IgD-negative memory B cell (primary cell): ENCODE measurements around the gene SPNS2. TPM values are rescaled to one million over a fixed set of nuclear protein-coding genes. Genes with fewer than 3 reads are reported as not detected.

Experiments
- H3K27ac Mint-ChIP-seq, 3 donors: one replicate each; pipeline ENCODE4 v1.8.0; 2020 to 2022; ENCODE audit warnings: mild to moderate bottlenecking in 3 of 3, mixed read lengths in 3 of 3, moderate library complexity in 1 of 3
- H3K27me3 Mint-ChIP-seq: one replicate; pipeline ENCODE4 v1.8.0; 2021; ENCODE audit warnings: mixed read lengths
- H3K36me3 Mint-ChIP-seq: one replicate; pipeline ENCODE4 v1.8.0; 2020; ENCODE audit warnings: mild to moderate bottlenecking, mixed read lengths
- H3K4me1 Mint-ChIP-seq, 3 donors: one replicate each; pipeline ENCODE4 v1.8.0; 2020 to 2022; ENCODE audit warnings: mixed read lengths in 3 of 3, mild to moderate bottlenecking in 1 of 3
- H3K4me3 Mint-ChIP-seq, 4 donors: one replicate each; pipeline ENCODE4 v1.8.0; 2020 to 2022; ENCODE audit warnings: mild to moderate bottlenecking in 4 of 4, mixed read lengths in 4 of 4, moderate library complexity in 3 of 4
- H3K9me3 Mint-ChIP-seq, 3 donors: one replicate each; pipeline ENCODE4 v1.8.0; 2020 to 2021; ENCODE audit warnings: mixed read lengths in 3 of 3, mild to moderate bottlenecking in 1 of 3
- polyA plus RNA-seq: library from polyadenylated mRNA; unstranded; fragments of 300-500 nt; fragmentation: Illumina TruSeq; gene quantifications from one replicate; pipeline ENCODE4 v1.2.3, GENCODE V29; 2021

The SPNS2 gene
- polyA plus RNA-seq, 1 donor from 2014 or later = not detected

DNA sequence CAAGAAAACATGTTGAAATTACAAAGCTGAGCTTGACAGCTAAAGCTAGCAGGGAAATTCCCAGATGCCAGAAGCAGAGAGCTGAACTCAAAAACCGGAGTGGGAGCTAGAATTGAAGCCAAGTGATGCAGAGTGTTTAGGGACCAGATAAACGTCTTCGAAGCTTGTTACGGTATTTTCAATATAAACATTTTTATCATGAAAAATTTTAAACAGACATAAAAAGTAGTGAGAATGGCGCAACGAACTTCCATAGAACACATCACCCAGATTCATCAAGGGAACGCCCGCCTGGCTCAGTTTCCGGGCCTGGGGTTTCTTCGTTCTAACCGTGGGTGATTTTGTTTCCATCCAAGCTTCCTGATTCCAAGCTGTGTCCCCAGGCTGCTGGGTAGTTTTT is 18.1 kb downstream of the SPNS2 start:
- no peaks in the 10 kb centered on the region for H3K27me3 Mint-ChIP-seq
- no peaks in the 10 kb centered on the region for H3K9me3 Mint-ChIP-seq
- H3K36me3 Mint-ChIP-seq = peaks cover 4% of the 10 kb centered on the region
- H3K4me1 Mint-ChIP-seq = peaks cover 5 to 9% (median 6%) of the 10 kb centered on the region in 3 donors
- H3K4me3 Mint-ChIP-seq = no peak overlapping the region
- H3K27ac Mint-ChIP-seq = no peak overlapping the region

DNA sequence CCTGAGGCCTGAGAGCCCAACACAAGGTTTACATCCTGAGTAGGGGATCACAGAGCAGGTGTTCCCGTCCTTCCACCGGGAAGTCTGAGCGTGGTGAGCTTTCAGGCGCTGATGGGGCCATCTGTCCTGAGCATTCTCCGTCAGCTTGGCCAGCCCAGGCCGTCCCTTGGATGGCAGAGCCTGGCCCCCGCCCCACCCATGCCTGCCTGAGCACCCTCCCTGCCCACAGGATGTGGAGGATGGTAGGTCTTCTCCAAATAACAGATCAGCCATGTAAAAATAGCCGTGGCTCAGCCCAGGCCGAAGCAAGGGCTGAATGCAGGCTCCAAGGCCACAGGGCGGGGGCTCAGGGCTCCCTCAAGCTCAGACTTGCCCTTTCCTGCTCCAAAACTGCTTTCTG is 20.2 kb downstream of the SPNS2 start:
- H3K4me1 Mint-ChIP-seq = peaks cover 5 to 16% (median 14%) of the 10 kb centered on the region in 3 donors
- no peaks in the 10 kb centered on the region for H3K9me3 Mint-ChIP-seq
- peaks cover 2% of the 10 kb centered on the region for H3K27me3 Mint-ChIP-seq
- H3K4me3 Mint-ChIP-seq = peak overlapping the region in 3 of 4 donors; percentile 77 to 88 (median 88)
- H3K36me3 Mint-ChIP-seq = no peaks in the 10 kb centered on the region
- H3K27ac Mint-ChIP-seq = peak overlapping the region in 1 of 3 donors; percentile 77

DNA sequence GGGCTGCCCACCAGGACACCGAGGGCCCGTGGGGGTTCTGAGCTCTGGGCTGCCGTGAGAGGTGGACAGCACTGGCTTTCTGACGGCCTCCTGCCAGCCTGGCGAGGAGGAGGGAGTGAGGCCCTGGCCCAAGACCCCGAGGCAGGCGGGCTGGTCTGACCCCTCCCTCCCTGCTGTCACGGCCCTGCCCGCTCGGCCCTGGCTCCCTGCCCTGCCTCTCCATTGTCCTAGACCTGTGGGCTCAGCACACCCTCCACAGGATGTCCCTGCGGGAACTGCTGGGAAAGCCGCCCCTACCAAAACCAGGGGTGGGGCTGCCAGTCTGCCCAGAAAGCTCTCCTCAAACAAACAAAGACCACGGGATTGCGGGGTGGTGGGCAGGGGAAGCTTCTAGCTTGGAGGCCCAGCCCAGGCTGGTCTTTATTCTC is 20.7 kb downstream of the SPNS2 start:
- no peak overlapping the region for H3K27ac Mint-ChIP-seq
- H3K27me3 Mint-ChIP-seq = peaks cover 6% of the 10 kb centered on the region
- no peaks in the 10 kb centered on the region for H3K9me3 Mint-ChIP-seq
- H3K4me1 Mint-ChIP-seq = peaks cover 7 to 19% (median 15%) of the 10 kb centered on the region in 3 donors
- H3K36me3 Mint-ChIP-seq = no peaks in the 10 kb centered on the region
- peak overlapping the region in 1 of 4 donors; percentile 85 for H3K4me3 Mint-ChIP-seq

DNA sequence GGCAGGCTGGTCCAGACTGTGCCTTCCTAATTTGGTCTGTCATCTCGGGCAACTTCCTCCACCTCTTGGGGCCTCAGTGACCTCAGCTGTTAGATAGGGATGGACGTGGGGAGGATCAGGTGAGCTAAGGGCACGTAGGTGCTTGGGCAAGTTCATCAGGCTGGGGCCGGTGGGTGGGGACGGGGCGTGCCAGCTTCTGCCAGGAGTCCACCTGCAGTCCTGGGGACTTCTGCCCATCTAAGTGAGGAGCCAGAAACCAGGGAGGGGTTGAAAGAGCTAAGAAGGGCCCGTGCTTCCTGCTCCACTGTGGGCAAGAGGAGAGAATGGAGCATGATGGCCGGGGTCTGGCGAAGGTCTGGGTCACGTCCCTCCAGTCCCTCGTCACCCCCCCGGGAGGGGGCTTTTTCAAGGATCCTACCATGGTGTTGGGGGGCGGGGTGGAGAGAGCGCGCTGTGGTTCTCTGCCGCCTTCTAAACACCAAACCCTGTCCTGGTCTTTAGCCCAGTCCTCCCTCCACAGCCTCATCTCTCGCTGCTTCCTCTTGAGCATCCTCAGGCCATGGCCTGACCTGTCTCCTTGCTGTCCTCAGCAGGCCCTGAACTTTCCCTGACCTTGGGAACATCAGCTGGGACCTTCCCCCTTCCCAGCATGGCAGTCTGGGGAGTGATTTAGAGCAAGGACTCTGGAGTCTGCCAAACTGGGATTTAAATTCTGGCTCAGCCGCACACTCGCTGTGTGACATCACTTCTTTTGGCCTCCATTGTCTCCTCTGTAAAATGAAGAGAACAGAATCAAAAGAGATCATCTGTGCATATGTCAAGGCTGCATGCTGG is 21.6 kb downstream of the SPNS2 start:
- Mint-ChIP-seq H3K4me1 (peaks cover 7 to 19% (median 15%) of the 10 kb centered on the region in 3 donors), H3K27me3 (peaks cover 6% of the 10 kb centered on the region), H3K9me3 (no peaks in the 10 kb centered on the region), H3K27ac (peak overlapping the region in 1 of 3 donors; percentile 95), H3K4me3 (peak overlapping the region in 1 of 4 donors; percentile 52), H3K36me3 (no peaks in the 10 kb centered on the region)

DNA sequence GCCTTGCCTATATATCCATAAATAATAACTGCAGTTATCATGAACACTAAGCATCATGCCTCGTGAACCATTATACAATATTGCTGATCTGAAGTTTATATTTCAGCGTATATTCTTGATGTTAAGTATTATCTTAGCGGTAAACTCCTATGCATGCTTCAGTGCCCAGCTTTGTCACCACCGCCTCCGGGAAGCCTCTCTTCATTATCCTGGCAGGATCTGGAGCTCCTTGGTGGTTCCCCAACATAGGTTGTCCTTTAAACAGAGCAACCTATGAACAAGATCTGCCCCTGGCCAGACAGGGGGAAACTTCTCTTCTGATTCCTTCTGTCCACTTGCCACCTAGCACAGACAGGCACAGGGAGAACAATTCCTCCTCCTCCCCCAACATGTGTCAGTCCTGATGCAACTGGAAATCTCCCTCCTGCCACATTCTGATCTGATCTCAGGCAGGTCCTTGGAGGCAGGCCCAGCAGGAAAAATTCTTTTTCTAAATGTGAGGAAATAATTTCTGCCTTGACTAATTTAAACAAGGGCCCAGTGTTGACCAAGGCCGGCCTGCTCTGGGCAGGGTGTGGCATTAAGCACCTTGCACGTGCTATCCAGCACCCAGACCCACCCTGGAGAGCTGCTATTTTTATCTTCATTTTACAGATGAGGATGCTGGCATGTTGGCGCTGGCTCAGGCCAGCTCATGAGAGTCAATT is 22.4 kb downstream of the SPNS2 start:
- Mint-ChIP-seq H3K27ac (peak overlapping the region in 1 of 3 donors; percentile 95), H3K27me3 (peaks cover 7% of the 10 kb centered on the region), H3K36me3 (no peaks in the 10 kb centered on the region), H3K4me3 (no peak overlapping the region), H3K9me3 (no peaks in the 10 kb centered on the region), H3K4me1 (peaks cover 7 to 19% (median 15%) of the 10 kb centered on the region in 3 donors)

DNA sequence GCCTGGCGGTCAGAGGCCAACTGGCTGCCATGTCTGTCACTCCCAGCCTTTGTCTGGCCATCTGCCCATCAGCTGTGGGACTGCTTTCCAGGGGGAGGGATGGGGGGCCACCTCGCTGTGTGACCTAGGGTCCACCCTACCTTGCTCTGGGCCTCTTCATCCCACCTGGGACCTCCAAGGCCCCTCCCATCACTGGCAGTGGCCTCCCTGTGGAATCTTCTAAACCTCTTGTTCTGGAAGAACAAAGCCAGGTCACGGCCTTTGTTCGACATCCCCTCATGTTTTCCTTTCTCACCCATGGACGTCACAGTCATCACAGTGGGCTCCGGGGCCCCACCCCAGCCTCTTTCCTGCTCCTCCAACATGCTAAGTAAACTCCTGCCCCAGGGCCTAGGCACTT is 24.0 kb downstream of the SPNS2 start:
- peaks cover 9 to 20% (median 19%) of the 10 kb centered on the region in 3 donors for H3K4me1 Mint-ChIP-seq
- no peaks in the 10 kb centered on the region for H3K36me3 Mint-ChIP-seq
- H3K27ac Mint-ChIP-seq = no peak overlapping the region
- H3K9me3 Mint-ChIP-seq = no peaks in the 10 kb centered on the region
- H3K27me3 Mint-ChIP-seq = peaks cover 7% of the 10 kb centered on the region
- peak overlapping the region in 1 of 4 donors; percentile 51 for H3K4me3 Mint-ChIP-seq

DNA sequence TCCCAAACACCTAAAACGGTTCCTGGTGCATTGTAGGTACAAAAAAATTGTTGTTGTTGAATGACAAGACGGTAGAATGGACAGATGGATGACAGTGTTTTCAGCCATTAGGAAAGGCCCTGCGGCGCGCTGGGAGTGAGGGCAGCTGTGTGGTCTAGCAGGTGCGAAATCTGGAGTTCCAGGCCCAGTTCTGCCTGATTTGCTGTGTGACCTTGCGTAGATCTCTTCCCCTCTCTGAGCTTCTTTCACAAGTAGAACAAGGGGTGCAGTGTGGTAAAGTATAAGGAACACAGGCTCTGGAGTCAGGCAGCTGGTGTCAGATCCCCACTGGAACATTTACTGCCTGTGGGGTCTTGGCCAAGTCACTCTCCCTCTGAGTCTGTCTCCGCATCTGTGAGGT is 25.3 kb downstream of the SPNS2 start:
- Mint-ChIP-seq H3K9me3 (no peaks in the 10 kb centered on the region), H3K4me3 (peak overlapping the region in 1 of 4 donors; percentile 26), H3K36me3 (no peaks in the 10 kb centered on the region), H3K27ac (peak overlapping the region in 1 of 3 donors; percentile 84), H3K27me3 (peaks cover 7% of the 10 kb centered on the region), H3K4me1 (peaks cover 5 to 15% (median 11%) of the 10 kb centered on the region in 3 donors)

DNA sequence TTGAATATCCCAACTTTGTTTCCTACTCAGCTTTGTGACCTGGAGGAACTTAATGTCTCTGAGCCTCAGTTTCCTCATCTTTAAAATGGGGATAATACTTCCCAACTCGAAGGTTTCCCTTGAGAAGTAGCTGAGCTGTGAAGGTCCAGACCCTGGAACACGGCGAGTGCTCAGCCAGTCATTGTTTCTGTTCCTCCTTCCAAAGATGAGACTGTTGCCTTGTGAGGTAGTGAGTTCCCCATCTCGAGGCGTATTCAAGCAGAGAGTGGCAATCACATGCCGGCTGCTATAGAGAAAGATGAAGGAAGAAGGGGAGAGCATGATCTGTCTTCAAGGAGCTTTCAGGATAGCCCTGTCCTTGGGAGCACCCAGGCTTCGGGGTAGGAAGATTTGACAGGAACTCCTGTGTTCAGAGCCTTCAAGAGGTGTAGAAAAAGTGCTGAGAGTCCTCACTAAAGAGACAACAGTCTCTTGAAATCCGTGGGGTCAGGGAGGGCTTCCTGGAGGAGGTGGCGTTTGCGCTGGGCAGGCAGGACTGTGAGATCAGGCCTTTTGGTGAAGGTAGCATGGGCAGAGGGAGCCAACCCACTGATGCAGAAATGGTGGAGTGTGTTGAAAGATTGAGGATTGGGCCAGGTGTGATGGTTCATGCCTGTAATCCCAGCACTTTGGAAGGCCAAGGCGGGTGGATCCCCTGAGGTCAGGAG is 27.2 kb downstream of the SPNS2 start:
- peaks cover 5 to 14% (median 11%) of the 10 kb centered on the region in 3 donors for H3K4me1 Mint-ChIP-seq
- peaks cover 9% of the 10 kb centered on the region for H3K27me3 Mint-ChIP-seq
- H3K36me3 Mint-ChIP-seq = no peaks in the 10 kb centered on the region
- no peak overlapping the region for H3K27ac Mint-ChIP-seq
- no peaks in the 10 kb centered on the region for H3K9me3 Mint-ChIP-seq
- H3K4me3 Mint-ChIP-seq = no peak overlapping the region

DNA sequence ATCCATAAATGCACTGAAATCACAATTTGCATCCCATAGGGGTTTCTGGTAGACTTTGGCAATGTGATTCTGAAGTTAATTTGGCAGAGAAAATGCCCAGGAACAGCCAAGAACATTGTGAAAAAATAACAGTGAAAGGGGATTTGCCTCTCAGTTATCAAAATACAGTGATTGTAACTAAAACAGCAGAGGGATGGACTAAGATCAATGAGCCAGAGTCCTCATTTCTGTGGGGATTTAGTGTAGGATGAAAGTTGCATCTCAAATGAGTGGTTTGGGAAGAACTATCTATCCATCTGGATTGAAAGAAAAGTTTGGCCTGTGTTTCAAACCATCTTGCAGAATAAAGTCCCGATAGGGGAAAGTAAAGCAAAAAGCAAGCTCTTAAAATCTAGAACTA is 28.5 kb downstream of the SPNS2 start:
- H3K27ac Mint-ChIP-seq = peak overlapping the region in 1 of 3 donors; percentile 53
- peaks cover 2% of the 10 kb centered on the region for H3K36me3 Mint-ChIP-seq
- H3K4me1 Mint-ChIP-seq = peaks cover 6 to 14% (median 11%) of the 10 kb centered on the region in 3 donors
- H3K9me3 Mint-ChIP-seq = no peaks in the 10 kb centered on the region
- H3K4me3 Mint-ChIP-seq = no peak overlapping the region
- H3K27me3 Mint-ChIP-seq = peaks cover 10% of the 10 kb centered on the region

DNA sequence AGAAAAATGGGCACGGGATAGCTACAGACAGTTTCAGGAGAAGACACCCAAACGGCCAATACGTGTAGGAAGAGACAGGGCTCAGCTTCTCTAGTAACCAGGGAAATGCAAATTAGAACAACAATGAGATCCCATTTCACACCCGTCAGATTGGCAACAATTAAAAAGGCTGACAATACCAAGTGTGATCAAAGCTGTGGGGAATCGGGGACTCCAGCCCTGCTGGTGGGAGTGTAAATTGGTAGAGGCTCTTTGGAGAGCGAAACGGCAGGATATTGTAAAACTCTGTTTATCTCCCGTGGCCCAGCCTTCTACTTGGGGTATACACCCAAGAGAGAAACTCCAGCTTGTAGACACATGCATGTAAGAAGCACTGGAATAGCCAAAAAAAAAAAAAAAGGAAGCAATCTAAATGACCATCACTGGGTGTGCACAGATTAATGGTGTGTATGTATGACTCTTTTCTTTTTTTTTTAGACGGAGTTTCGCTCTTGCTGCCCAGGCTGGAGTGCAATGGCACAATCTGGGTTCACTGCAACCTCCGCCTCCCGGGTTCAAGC is 29.0 kb downstream of the SPNS2 start:
- H3K4me3 Mint-ChIP-seq = no peak overlapping the region
- H3K27me3 Mint-ChIP-seq = peaks cover 9% of the 10 kb centered on the region
- H3K4me1 Mint-ChIP-seq = peaks cover 6 to 14% (median 11%) of the 10 kb centered on the region in 3 donors
- no peaks in the 10 kb centered on the region for H3K9me3 Mint-ChIP-seq
- peaks cover 2% of the 10 kb centered on the region for H3K36me3 Mint-ChIP-seq
- H3K27ac Mint-ChIP-seq = no peak overlapping the region

DNA sequence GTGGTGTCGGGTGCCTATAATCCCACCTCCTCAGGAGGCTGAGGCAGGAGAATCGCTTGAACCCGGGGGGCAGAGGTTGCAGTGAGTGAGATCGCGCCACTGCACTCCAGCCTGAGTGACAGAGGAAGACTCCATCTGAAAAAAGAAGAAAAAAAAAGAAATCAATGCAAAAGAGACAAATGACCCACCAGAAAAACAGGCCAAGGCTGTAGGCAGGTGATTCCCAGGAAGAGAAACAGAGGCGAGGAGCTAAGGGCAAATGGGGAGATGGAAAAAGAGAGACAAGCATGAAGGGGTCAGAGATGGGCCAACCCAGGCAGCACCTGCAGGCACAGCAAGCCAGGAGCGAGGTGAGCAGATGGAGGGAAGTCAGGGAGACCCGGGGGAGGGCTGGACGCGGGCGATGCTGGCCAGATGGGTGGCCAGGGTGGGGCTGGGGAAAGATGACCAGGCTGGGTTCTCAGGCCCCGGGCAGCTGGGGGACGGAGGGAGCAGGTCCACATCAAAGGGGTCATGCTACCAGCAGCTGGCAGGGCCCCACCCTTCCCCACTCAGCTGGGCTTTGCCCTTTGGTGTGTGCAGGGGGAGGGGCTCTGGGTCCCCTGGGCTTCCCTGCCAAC is 31.0 kb downstream of the SPNS2 start:
- peak overlapping the region in 1 of 3 donors; percentile 51 for H3K27ac Mint-ChIP-seq
- peaks cover 0 to 5% (median 4%) of the 10 kb centered on the region in 3 donors for H3K4me1 Mint-ChIP-seq
- peaks cover 9% of the 10 kb centered on the region for H3K27me3 Mint-ChIP-seq
- peaks cover 2% of the 10 kb centered on the region for H3K36me3 Mint-ChIP-seq
- H3K4me3 Mint-ChIP-seq = no peak overlapping the region
- H3K9me3 Mint-ChIP-seq = no peaks in the 10 kb centered on the region

DNA sequence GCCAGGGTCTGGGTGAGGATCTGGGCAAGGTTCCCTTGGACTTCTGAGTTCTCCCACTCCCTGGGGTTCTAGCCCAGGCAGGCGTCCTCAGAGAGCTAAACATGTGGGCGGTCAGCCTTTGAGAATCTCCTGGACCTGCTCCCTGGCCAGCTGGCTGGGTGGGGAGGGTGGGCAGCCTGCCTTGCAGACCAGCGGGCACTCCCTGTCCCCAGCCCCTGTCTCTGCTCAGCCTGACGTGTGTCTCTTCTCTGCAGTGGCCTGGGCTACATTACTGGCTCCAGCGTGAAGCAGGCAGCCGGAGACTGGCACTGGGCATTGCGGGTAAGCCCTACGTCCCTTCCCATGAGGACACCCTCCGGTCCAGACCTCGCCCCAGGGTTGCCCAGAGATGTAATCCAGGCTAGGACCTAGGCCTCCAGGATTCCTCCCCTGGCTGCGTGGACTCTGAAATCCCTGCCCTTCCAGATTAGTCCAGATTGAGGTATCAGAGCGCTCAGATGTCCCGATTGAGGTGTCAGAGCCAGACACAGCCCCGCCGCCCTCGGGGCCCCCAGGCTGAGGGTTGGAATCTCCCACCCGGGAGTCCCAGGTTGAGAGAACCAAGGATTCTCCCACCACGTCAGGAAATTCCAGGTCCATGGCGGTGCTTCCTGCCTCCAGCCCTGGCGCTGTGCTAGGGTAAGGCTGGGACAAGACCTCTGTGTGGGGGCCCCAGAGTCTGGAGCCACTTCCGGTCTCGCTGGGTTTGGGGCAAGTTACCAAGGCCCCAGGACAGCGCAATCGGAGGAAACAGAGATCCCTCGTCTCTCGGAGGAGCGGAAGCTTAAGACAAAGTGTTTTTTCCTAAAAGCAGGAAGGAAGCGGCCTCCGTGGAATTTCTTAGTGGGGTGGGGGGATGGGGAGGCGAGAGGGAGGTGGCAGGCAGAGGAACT is 32.4 kb downstream of the SPNS2 start:
- Mint-ChIP-seq H3K4me3 (no peak overlapping the region), H3K27ac (no peak overlapping the region), H3K36me3 (peaks cover 2% of the 10 kb centered on the region), H3K4me1 (peaks cover 0 to 5% (median 5%) of the 10 kb centered on the region in 3 donors), H3K9me3 (no peaks in the 10 kb centered on the region), H3K27me3 (peaks cover 8% of the 10 kb centered on the region)

DNA sequence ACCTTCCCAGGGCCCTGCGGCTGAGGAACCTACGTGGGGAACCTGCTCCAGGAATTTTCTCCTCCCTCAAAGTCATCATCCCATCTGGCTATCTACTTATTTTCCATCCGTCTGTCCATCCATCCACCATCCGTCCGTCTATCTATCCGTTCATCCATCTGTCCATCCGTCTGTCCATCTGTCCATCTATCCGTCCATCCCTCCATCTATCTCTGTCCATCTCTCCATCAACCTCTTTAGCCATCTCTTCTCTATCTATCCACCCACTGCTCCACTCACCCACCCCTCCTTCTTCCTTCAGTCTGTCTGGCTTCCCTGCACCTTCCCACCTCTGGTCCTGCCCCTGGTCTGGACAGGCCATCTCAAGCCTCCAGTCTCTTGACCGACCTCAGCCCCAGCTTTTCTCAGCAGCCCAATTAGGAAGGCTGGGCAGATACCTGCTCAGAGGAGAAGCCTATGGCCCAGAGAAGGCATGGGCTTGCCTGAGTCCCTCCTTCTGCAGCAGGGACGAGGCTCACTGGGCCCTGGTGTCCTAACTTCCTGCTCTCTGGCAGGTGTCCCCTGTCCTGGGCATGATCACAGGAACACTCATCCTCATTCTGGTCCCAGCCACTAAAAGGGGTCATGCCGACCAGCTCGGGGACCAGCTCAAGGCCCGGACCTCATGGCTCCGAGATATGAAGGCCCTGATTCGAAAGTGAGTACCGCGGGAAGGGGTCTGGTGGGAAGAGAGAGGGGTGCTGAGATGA is 33.5 kb downstream of the SPNS2 start:
- peaks cover 0 to 11% (median 4%) of the 10 kb centered on the region in 3 donors for H3K4me1 Mint-ChIP-seq
- peaks cover 2% of the 10 kb centered on the region for H3K36me3 Mint-ChIP-seq
- H3K4me3 Mint-ChIP-seq = no peak overlapping the region
- no peaks in the 10 kb centered on the region for H3K9me3 Mint-ChIP-seq
- peaks cover 8% of the 10 kb centered on the region for H3K27me3 Mint-ChIP-seq
- no peak overlapping the region for H3K27ac Mint-ChIP-seq
